ENCODE data around the gene MED12L.

DNA sequence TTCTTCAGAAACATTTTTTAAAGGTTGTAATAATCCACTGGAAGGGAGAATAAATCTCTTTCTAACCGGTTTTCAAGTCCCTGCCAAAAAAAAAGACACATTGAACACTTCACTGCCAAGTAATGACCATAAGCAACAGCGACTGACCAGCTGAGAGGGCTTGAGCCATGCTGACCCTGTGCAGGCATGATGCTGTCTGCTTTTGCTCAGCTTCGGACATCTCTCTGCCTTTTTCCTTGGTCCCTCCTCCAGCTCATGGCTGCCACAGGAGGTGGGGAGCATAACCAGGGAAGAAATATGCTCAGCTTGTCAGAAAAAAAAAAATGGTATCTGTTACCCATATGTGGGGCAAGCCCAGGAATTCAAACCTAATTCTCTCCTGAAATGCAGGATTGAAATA lies 373.9 kb downstream of the MED12L start:
- no peak for TF ChIP-seq EZH2 (IDR thresholded peaks at IDR 0.05; ENCODE audit: low read depth)
- TF ChIP-seq, protein P1, sequence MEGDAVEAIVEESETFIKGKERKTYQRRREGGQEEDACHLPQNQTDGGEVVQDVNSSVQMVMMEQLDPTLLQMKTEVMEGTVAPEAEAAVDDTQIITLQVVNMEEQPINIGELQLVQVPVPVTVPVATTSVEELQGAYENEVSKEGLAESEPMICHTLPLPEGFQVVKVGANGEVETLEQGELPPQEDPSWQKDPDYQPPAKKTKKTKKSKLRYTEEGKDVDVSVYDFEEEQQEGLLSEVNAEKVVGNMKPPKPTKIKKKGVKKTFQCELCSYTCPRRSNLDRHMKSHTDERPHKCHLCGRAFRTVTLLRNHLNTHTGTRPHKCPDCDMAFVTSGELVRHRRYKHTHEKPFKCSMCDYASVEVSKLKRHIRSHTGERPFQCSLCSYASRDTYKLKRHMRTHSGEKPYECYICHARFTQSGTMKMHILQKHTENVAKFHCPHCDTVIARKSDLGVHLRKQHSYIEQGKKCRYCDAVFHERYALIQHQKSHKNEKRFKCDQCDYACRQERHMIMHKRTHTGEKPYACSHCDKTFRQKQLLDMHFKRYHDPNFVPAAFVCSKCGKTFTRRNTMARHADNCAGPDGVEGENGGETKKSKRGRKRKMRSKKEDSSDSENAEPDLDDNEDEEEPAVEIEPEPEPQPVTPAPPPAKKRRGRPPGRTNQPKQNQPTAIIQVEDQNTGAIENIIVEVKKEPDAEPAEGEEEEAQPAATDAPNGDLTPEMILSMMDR (conservative IDR thresholded peaks at IDR 0.05): no peak
